NCI-H526 (cell line): ENCODE data around the gene GTF2I.
A peak's percentile ranks its signal among the peaks of the same experiment; 100 is the strongest.
"Not testable (repeated sequence)": the region's sequence is repeated elsewhere in the genome, so short reads cannot be mapped to it uniquely, and the experiment has no call there.

ENCODE experiments used
- DNase-seq, 2 experiments: peaks; one replicate each; lab custom pipeline; 2025; lab: John Stamatoyannopoulos, UW

GTF2I gene

DNA sequence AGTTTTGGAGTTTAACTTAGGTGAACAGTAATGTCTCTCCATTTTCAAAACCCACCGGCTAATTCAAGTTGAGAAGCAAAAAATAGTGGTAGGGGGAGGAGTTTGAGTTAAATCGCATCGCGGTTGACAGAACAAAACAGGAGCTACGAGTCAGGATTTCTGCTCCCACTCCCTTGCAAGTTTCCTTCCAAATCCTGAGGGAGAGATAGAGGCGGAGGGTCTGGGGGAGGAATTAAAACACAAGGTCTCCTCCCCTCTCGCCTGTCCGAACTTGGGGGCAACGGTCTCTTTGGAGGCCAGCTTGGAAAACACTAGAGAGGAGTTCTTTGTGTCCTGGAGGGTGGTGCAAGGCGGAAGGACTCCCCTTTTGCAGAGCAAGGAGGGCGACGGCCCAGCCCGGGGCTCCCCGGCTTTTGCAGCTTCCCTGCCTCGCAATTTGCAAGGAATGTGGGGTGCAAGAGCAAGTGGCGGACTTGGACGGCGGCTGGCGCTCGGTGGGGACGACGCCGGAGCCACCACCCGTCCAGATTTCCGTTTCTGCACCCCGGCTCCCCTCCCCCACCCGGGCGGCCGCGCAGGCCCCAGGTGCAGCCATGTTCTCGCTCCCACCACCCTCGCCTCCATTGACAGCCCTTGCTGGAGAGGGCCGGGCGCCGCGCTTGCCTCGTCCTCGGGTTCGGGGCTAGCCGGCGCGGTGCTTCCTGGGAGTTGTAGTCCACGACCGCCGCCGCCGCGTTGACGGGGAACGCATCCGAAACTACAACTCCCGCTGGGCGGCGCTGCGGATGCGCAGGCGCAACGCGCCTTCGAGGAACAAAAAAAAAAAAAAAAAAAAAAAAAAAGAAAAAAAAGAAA lies 454 bp upstream of the GTF2I start:
- peak; percentile 95 to 99 for DNase-seq

- peak; percentile 79 to 99 for DNase-seq
These were observed 873 bp downstream of the GTF2I start for GRCh38 chr7:74658178-74659004.

- not testable (repeated sequence) for DNase-seq
These were observed 2.7 kb downstream of the GTF2I start for GRCh38 chr7:74660202-74660601.

DNA sequence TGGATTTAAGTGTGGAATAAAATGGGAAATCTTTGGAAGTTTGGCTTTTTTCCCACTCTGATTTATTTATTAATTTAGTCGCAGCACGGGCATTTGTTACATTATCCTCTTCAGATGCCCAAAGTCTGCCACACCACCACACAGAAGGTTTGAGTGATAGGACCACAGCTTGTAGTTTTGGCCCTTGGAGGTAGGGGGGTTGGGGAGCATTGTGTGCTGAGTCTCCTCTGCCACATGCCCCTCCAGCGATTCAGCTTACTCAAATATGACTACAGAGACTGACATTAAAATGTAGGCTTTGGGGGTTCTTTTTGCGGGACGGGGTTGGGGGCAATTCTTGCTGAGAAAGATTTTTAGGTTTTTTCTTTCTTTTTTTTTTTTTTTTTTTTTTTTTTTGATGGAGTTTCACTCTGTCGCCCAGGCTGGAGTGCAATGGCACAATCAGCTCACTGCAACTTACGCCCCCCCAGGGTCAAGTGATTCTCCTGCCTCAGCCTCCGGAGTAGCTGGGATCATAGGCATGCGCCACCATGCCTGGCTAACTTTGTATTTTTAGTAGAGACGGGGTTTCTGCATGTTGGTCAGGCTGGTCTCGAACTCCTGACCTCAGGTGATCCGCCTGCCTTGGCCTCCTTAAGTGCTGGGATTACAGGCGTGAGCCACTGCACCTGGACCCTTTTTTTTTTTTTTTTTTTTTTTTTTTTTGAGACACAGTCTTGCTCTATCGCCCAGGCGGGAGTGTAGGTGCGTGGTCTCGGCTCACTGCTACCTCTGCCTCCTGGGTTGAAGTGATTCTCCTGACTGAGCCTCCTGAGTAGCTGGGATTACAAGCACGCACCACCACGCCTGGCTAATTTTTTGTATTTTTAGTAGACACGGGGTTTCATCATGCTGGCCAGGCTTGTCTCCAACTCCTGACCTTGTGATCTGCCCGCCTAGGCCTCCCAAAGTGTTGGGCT lies 4.6 kb downstream of the GTF2I start:
- peak in 1 of 2 experiments; percentile 12 for DNase-seq

DNA sequence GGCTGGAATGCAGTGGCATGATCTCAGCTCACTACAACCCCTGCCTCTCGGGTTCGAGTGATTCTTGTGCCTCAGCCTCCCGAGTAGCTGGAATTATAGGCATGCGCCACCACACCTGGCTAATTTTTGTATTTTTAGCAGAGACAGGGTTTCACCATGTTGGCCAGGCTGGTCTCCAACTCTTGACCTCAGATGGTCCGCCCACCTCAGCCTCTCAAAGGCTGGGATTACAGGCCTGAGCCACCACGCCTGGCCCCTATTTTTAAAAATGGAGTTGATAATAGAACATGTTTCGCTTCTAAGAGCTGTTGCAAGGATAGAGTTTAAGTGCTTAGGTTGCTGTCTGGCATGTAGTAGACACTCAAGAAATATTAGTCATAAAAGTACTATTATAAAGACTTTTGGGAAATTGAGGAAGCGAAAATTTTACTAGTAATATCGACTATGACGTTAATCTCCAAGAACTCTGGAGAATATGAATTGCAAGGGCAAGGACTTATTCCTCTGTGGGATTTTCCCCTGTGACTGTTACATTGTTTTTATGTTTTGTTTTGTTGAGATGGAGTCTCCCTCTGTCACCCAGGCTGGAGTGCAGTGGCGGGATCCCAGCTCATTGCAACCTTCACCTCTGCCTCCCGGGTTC lies 7.9 kb downstream of the GTF2I start:
- DNase-seq = no peak

GRCh38 chr7:74667013-74667412 lies 9.5 kb downstream of the GTF2I start:
- not testable (repeated sequence) for DNase-seq

DNA sequence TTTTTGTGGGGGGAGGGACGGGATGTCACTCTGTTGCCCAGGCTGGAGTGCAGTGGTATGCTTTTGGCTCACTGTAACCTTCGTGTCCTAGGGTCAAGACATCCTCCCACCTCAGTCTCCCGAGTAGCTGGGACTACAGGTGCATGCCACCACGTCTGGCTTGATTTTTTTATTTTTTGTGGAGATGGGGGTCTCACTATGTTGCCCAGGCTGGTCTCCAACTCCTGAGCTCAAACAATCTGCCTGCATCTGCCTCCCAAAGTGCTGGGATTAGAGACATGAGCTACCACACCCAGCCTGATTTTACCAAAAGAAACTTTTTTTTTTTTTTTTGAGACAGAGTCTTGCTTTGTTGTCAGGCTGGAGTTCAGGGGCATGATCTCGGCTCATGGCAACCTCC lies 10.0 kb downstream of the GTF2I start:
- DNase-seq = not testable (repeated sequence)

GRCh38 chr7:74671602-74672001 lies 14.1 kb downstream of the GTF2I start:
- no peak for DNase-seq

GRCh38 chr7:74672343-74672915 lies 14.9 kb downstream of the GTF2I start:
- DNase-seq = no peak

DNA sequence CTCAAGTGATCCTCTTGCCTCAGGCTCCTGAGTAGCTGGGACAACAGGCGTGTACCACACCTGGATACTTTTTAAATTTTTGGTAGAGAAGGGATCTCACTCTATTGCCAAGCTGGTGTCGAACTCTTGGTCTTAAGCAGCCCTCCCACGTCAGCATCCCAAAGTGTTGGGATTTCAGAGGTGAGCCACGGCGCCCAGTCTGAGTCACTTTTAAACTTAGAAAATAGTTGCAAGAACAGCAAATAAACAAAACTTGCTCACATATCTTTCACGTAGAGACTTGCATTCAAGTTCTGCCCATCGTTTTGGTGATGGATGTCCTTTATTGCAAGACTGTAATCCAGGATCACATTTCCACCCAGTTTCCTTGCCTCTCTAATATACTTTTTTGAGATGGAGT lies 16.6 kb downstream of the GTF2I start:
- no peak for DNase-seq

GRCh38 chr7:74682829-74683228 lies 25.3 kb downstream of the GTF2I start:
- DNase-seq = no peak

DNA sequence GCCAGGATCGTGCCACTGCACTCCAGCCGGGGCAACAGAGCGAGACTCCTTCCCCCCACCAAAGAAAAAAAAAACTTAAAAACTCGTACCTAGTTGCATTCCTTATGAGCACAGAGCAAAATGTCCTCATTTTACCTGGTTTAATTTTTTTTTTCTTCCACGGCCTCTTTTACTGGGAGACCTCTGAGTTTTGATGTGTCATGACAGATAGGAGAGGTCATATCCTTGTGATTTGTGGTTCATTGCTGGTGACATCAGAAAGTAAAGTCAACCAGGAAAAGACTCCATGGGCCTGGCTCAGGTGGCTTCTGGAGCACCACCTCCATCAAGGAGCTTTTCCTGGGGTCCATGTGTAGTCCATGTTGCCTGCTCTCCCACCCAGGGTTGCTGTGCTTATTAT lies 26.3 kb downstream of the GTF2I start:
- no peak for DNase-seq

GRCh38 chr7:74684473-74684872 lies 27.0 kb downstream of the GTF2I start:
- DNase-seq = no peak

- no peak for DNase-seq
These were observed 27.4 kb downstream of the GTF2I start for GRCh38 chr7:74684921-74685320.

- DNase-seq = no peak
These were observed 33.0 kb downstream of the GTF2I start for GRCh38 chr7:74690474-74690873.

DNA sequence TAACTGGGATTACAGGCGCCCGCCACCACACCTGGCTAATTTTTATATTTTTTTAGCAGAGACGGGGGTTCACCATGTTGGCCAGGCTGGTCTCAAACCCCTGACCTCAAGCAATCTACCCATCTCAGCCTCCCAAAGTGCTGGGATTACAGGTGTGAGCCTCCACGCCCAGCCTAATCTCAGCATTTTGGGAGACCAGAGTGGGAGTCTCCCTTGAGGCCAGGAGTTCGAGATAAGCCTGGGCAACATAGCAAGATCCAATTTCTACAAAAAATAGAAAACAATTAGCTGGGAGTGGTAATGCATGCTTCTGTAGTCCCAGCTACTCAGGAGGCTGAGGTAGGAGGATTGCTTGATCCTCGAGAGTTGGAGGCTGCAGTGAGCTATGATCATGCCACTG lies 46.9 kb downstream of the GTF2I start:
- DNase-seq = not testable (repeated sequence)

GRCh38 chr7:74707238-74707637 lies 49.7 kb downstream of the GTF2I start:
- DNase-seq = no peak

DNA sequence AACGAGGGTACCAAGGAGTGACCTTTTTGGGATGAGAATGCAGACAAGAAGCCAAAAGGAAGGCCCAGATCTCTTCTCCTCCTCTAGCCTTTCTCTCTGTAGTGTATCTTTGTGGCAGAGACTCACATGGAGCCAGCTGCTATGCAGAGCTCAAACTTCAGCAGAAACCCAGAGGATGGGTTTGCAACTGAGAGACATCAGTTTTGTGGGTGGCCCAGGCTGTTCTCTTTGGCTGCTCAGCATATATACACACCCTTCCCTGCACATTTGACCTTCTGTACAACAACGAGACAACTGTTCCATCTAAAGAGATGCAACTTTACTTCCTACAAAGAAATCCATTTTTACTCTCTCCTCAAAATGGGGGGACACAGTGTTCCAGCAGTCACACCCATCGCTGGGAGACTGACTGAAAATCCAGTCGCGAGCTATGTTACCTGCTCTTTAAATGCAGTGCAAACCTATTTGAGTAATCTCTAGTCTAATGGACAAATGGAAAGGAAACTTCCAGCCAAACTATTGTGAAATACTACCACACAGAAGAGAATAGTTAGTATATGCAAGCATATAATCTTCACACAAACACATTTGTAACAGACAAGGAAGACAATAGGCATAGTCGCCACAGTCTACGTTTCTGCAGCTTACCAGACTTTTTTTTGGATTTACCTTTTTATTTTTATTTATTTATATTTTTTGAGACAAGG lies 51.2 kb downstream of the GTF2I start:
- no peak for DNase-seq

DNA sequence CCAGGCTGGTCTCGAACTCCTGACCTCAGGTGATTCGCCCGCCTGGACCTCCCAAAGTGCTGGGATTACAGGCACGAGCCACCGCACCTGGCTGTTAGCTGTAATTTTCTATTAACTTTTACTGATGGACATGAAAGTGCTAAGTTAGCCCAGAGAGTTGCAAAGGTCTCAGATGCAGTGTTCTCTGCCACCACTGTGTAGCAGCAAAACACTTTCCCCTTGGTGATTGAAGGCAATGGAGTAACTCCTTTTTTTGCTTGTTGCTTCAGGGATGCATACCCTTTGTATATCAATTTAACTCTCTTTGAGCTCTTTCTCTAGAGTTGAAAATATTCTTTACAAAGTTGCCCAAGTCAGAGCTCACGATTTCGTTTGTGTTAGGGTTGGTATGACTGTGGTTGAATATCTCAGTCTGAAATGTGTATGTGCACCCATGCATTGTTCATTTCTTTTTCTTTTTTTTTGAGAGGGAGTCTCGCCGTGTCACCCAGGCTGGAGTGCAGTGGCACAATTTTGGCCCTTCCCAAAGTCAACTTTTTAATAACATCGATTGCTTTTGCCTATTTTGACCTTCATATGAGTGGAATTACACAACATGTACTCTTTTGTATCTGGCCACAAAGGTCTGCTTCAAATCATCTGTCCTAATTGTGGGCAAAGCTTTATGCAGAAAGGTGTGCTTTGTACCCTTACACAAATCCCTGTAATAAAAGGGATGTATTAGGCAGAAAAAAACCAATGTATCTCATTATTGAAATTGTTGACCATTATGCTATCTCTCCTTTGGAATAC lies 52.6 kb downstream of the GTF2I start:
- DNase-seq = no peak

DNA sequence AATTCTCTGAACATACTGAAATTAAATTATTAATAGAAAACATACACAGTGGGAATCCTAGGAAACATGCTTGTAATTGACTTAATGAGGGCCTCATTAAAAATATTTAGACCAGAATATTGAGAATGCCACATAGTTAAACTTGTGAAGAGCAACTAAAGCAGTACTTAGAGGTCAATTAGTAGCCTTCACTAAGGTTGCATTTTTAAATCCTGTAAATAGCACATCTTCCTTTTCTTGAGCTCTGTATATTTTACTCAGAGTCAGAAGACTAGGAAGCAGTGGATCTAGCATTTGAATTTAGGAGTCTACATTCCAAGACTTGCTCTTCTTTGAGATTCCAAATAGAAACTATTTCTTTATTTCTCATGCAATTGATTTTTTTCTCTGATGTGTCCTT lies 56.0 kb downstream of the GTF2I start:
- no peak for DNase-seq
